Measurements from ENCODE around the gene PPFIA4. TPM values are rescaled to one million over a fixed set of nuclear protein-coding genes. Genes with fewer than 3 reads are reported as not detected.

PPFIA4 gene
- total and polyA plus RNA-seq, 2 donors (not counting 3 experiments of a cell fraction or from before 2014, with no cell fraction given), result 0.17 to 0.22 TPM

DNA sequence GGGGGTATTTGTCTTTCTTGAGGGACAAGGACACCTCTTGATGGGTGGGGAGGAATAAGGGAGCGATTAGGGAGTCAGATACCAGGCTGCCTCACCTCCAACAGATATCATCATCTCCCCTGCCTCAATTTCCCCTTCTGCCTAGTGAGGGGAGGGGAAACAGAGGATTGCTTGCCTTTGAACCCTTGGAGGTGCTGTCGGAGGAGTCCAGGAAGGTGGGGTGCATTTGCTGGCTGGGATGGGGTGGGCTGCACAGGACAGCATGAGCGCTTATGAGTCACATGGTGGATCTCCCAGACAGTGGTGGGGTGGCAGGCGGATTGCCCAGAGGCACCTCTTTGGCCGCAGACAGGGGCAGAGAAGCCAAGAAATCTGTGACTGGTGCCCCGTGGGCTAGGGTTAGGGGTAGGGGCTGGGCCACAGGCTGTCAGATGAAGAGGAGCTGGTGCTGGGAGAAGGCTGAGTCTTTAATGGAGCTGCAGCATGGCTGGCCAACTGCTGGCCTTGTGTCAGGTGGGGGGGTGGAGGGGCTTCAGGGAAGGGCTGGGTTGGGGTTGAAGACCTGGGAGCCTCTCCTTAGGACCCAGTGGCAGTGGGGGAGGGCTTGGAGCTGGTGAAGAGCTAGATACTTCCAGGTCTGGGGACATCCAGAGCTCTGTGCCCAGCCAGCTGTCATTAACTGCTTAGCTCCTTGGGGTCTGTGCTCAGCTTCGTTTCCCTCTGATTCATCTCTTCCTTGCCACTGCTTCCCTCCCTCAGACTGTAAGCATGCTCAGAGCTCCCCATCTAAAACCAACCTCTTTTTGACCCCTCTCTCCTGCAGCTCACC is 94.2 kb downstream of the PPFIA4 start:
- H3K27ac ChIP-seq (ENCODE audit: insufficient read depth, low read depth, low read length), result no peak overlapping the region
- no peaks in the 10 kb centered on the region for H3K9me1 ChIP-seq (replicated peaks; ENCODE audit: control insufficient read depth, extremely low read depth, insufficient read depth, low read length)
- FAIRE-seq, result no peak
- no peaks in the 10 kb centered on the region for H3K9me3 ChIP-seq (replicated peaks; ENCODE audit: control insufficient read depth, insufficient read depth, low read length)
- H4K20me1 ChIP-seq (replicated peaks; ENCODE audit: control insufficient read depth, extremely low read depth, insufficient read depth, low read length), result no peaks in the 10 kb centered on the region
- H3K36me3 ChIP-seq (ENCODE audit: control insufficient read depth in 2 of 2, extremely low read depth in 1 of 2, insufficient read depth in 2 of 2, low read length in 2 of 2), result no peaks in the 10 kb centered on the region
- H3K79me2 ChIP-seq (ENCODE audit: control insufficient read depth, insufficient read depth, low read length), result no peaks in the 10 kb centered on the region
- H2AFZ ChIP-seq (ENCODE audit: low read depth, low read length), result no peak overlapping the region
- ChIA-PET POLR2A (no interaction called here), CTCF (interaction anchor here (0.7 to 10.8 kb wide), 7 partner anchors 33 to 147 kb away, joined by 3 to 341 read pairs (median 6); no protein-coding TSS in a partner anchor)
- no peak overlapping the region for H3K4me2 ChIP-seq (ENCODE audit: insufficient read depth, low read length)
- BruUV-seq (replicated peaks), result no TSS peak
- H3K4me1 ChIP-seq (ENCODE audit: control insufficient read depth, extremely low read depth, insufficient read depth, low read length), result no peaks in the 10 kb centered on the region
- no peak for DNase-seq (ENCODE audit: low read depth, low spot score)
- peaks cover 24 to 38% of the 10 kb centered on the region in 2 experiments for H3K27me3 ChIP-seq (ENCODE audit: control insufficient read depth in 2 of 2, insufficient read depth in 2 of 2, low read length in 2 of 2)
- dilution Hi-C loops (cut with MboI; ENCODE audit: extremely low pct_ligation_motif_present, low sequenced_read_pairs), result no loop called here
- TF ChIP-seq GATA2 (IDR thresholded peaks at IDR 0.05; ENCODE audit: insufficient read depth, insufficient read length, low read depth, low read length) (no peak), JUN (IDR thresholded peaks at IDR 0.05; ENCODE audit: borderline replicate concordance, insufficient read depth, insufficient read length, low read depth) (no peak)
- intact Hi-C loops (cut with micrococcal nuclease), result no loop called here
- H3K9ac ChIP-seq (replicated peaks; ENCODE audit: extremely low read depth, insufficient read depth, low read length), result no peak overlapping the region
- H3K4me3 ChIP-seq (replicated peaks in 1 of 3; ENCODE audit: insufficient read depth in 1 of 3, low read depth in 1 of 3, low read length in 3 of 3), result no peak overlapping the region

DNA sequence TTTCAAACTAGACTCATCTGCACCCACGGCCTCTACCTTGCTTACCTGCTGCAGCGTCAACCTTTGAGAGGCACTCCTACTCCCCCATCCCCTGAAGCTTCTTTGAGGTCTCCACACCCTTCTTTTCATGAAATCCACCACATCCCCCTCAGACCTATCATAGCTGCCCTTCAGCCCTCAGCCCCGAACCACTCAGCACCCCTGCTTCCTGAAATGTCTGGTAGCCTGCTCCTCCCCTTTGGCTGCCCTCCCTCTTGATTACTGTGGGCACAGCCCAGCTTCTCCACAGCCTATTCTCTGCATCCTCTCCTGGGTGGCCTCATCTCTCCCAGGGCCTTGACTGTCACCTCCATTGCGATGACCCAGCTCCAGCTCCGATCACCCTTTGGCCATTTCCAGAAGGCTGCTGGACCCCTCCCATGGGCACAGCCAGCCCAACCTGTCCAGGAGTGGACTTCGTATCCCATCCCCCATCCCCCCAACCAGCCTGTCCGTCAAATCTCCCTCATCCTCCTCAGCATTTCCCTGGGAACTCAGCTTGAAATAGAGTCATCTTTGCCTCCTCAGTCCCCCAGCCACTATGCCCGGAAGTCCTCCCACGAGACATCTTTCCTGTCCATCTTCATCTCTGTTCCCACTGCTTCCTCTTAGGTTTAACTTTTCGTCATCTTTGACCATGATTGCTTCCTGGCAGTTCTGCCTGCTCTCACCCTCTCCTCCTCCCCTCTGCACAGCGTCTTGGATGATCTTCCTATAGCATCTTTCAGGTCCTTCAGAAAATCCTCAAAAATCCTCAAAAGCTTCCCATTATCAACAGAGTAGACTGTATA is 95.1 kb downstream of the PPFIA4 start:
- no peaks in the 10 kb centered on the region for H4K20me1 ChIP-seq (replicated peaks; ENCODE audit: control insufficient read depth, extremely low read depth, insufficient read depth, low read length)
- no peak for TF ChIP-seq POLR2A (IDR thresholded peaks at IDR 0.05; ENCODE audit: low read depth, low read length)
- no peak for TF ChIP-seq FOS (IDR thresholded peaks at IDR 0.05; ENCODE audit: borderline replicate concordance, insufficient read depth, low read length)
- no peaks in the 10 kb centered on the region for H3K4me1 ChIP-seq (ENCODE audit: control insufficient read depth, extremely low read depth, insufficient read depth, low read length)
- H3K27ac ChIP-seq (ENCODE audit: insufficient read depth, low read depth, low read length), result no peak overlapping the region
- no TSS peak for BruUV-seq (replicated peaks)
- H3K36me3 ChIP-seq (ENCODE audit: control insufficient read depth in 2 of 2, extremely low read depth in 1 of 2, insufficient read depth in 2 of 2, low read length in 2 of 2), result no peaks in the 10 kb centered on the region
- peaks cover 20 to 40% of the 10 kb centered on the region in 2 experiments for H3K27me3 ChIP-seq (ENCODE audit: control insufficient read depth in 2 of 2, insufficient read depth in 2 of 2, low read length in 2 of 2)
- H2AFZ ChIP-seq (ENCODE audit: low read depth, low read length), result no peak overlapping the region
- H3K79me2 ChIP-seq (ENCODE audit: control insufficient read depth, insufficient read depth, low read length), result no peaks in the 10 kb centered on the region
- intact Hi-C loops (cut with micrococcal nuclease) (no loop called here), dilution Hi-C loops (cut with MboI; ENCODE audit: extremely low pct_ligation_motif_present, low sequenced_read_pairs) (no loop called here)
- H3K4me2 ChIP-seq (ENCODE audit: insufficient read depth, low read length), result no peak overlapping the region
- ChIA-PET POLR2A (no interaction called here), CTCF (interaction anchor here (0.7 to 10.8 kb wide), 4 partner anchors 49 to 146 kb away, joined by 3 to 341 read pairs (median 162); no protein-coding TSS in a partner anchor)
- FAIRE-seq, result no peak
- no peaks in the 10 kb centered on the region for H3K9me3 ChIP-seq (replicated peaks; ENCODE audit: control insufficient read depth, insufficient read depth, low read length)
- no peak overlapping the region for H3K4me3 ChIP-seq (replicated peaks in 1 of 3; ENCODE audit: insufficient read depth in 1 of 3, low read depth in 1 of 3, low read length in 3 of 3)
- no peak for DNase-seq (ENCODE audit: low read depth, low spot score)
- no peak overlapping the region for H3K9ac ChIP-seq (replicated peaks; ENCODE audit: extremely low read depth, insufficient read depth, low read length)
- no peaks in the 10 kb centered on the region for H3K9me1 ChIP-seq (replicated peaks; ENCODE audit: control insufficient read depth, extremely low read depth, insufficient read depth, low read length)

All from endothelial cell of umbilical vein (primary cell).